NCI-H345 (cell line): ENCODE data around the gene IGF1.
A peak's percentile ranks its signal among the peaks of the same experiment; 100 is the strongest.

Experiments used
- DNase-seq: peaks from one replicate; lab custom pipeline; 2025; lab: John Stamatoyannopoulos, UW

Gene IGF1

GRCh38 chr12:102496591-102496990 is 16.2 kb upstream of the IGF1 start:
- no peak for DNase-seq

GRCh38 chr12:102487226-102487625 is 6.9 kb upstream of the IGF1 start:
- no peak for DNase-seq

- no peak for DNase-seq
These were observed 5.8 kb upstream of the IGF1 start for GRCh38 chr12:102486153-102486552.

GRCh38 chr12:102484428-102484958 is 4.1 kb upstream of the IGF1 start:
- peak; percentile 44 for DNase-seq

GRCh38 chr12:102484017-102484416 is 3.7 kb upstream of the IGF1 start:
- no peak for DNase-seq

GRCh38 chr12:102483466-102483865 is 3.1 kb upstream of the IGF1 start:
- DNase-seq, result no peak

- DNase-seq, result no peak
These were observed 1.5 kb upstream of the IGF1 start for GRCh38 chr12:102481705-102482425.

- DNase-seq, result no peak
These were observed 424 bp downstream of the IGF1 start for GRCh38 chr12:102479939-102480338.

GRCh38 chr12:102479099-102479885 is 1.1 kb downstream of the IGF1 start:
- no peak for DNase-seq

GRCh38 chr12:102478405-102479098 is 1.8 kb downstream of the IGF1 start:
- no peak for DNase-seq

GRCh38 chr12:102475355-102475754 is 5.0 kb downstream of the IGF1 start:
- no peak for DNase-seq

GRCh38 chr12:102474438-102475064 is 5.8 kb downstream of the IGF1 start:
- DNase-seq, result peak; percentile 74

- no peak for DNase-seq
These were observed 7.9 kb downstream of the IGF1 start for GRCh38 chr12:102472496-102472895.

GRCh38 chr12:102471556-102471955 is 8.8 kb downstream of the IGF1 start:
- DNase-seq, result no peak

- no peak for DNase-seq
These were observed 9.4 kb downstream of the IGF1 start for GRCh38 chr12:102470945-102471344.

- peak; percentile 78 for DNase-seq
These were observed 12.0 kb downstream of the IGF1 start for GRCh38 chr12:102468261-102468915.

- DNase-seq, result no peak
These were observed 14.4 kb downstream of the IGF1 start for GRCh38 chr12:102465762-102466560.

- DNase-seq, result no peak
These were observed 16.6 kb downstream of the IGF1 start for GRCh38 chr12:102463659-102464249.

- DNase-seq, result no peak
These were observed 17.4 kb downstream of the IGF1 start for GRCh38 chr12:102462795-102463465.

GRCh38 chr12:102462386-102462785 is 18.0 kb downstream of the IGF1 start:
- no peak for DNase-seq
